Activated T-helper 1 cell treated with anti-CD3 and anti-CD28 coated beads, Interleukin-2, amount 50 U/mL, for 16 hours (primary cell): ENCODE data around the gene CLNS1A.
"Not testable (repeated sequence)": the region's sequence is repeated elsewhere in the genome, so short reads cannot be mapped to it uniquely, and the experiment has no call there.

ENCODE experiments used
- DNase-seq, 2 donors: peaks; one replicate each; pipeline ENCODE4 v3.0.0-alpha.2; 2020; ENCODE audit warnings: low read depth in 1 of 2, low spot score in 1 of 2

The CLNS1A gene

GRCh38 chr11:77637345-77638165 is at the start of gene CLNS1A:
Gene CLNS1A (minus strand): TSS chr11:77637794. CDS start chr11:77637714, 80 bp downstream.
- DNase-seq = peak; percentile 61 to 68

- no peak for DNase-seq
Measured at GRCh38 chr11:77687088-77687487, 49.5 kb upstream of the CLNS1A start.

- no peak for DNase-seq
Measured at GRCh38 chr11:77677138-77677537, 39.5 kb upstream of the CLNS1A start.

GRCh38 chr11:77672264-77672663 is 34.7 kb upstream of the CLNS1A start:
- DNase-seq = no peak

GRCh38 chr11:77669848-77670511 is 32.4 kb upstream of the CLNS1A start:
- DNase-seq = no peak

GRCh38 chr11:77668760-77669159 is 31.2 kb upstream of the CLNS1A start:
- DNase-seq = no peak

- DNase-seq = no peak
Measured at GRCh38 chr11:77665240-77665965, 27.8 kb upstream of the CLNS1A start.

- DNase-seq = no peak
Measured at GRCh38 chr11:77661670-77662069, 24.1 kb upstream of the CLNS1A start.

GRCh38 chr11:77660947-77661346 is 23.4 kb upstream of the CLNS1A start:
- no peak for DNase-seq

- DNase-seq = no peak
Measured at GRCh38 chr11:77658213-77659013, 20.8 kb upstream of the CLNS1A start.

- DNase-seq = no peak
Measured at GRCh38 chr11:77656362-77656761, 18.8 kb upstream of the CLNS1A start.

- no peak for DNase-seq
Measured at GRCh38 chr11:77654770-77655434, 17.3 kb upstream of the CLNS1A start.

- DNase-seq = no peak
Measured at GRCh38 chr11:77650123-77650522, 12.5 kb upstream of the CLNS1A start.

- no peak for DNase-seq
Measured at GRCh38 chr11:77647654-77648305, 10.2 kb upstream of the CLNS1A start.

- no peak for DNase-seq
Measured at GRCh38 chr11:77644887-77645286, 7.3 kb upstream of the CLNS1A start.

GRCh38 chr11:77642228-77642627 is 4.6 kb upstream of the CLNS1A start:
- DNase-seq = no peak

- no peak for DNase-seq
Measured at GRCh38 chr11:77636731-77637344, 756 bp downstream of the CLNS1A start.

GRCh38 chr11:77633926-77634325 is 3.7 kb downstream of the CLNS1A start:
- not testable (repeated sequence) for DNase-seq

- DNase-seq = no peak
Measured at GRCh38 chr11:77630157-77630710, 7.4 kb downstream of the CLNS1A start.
